ENCODE measurements around the gene ABCA8. TPM values are rescaled to one million over a fixed set of nuclear protein-coding genes. Genes with fewer than 3 reads are reported as not detected.

Gene ABCA8
- total RNA-seq, 2 experiments from 2014 or later = not detected

DNA sequence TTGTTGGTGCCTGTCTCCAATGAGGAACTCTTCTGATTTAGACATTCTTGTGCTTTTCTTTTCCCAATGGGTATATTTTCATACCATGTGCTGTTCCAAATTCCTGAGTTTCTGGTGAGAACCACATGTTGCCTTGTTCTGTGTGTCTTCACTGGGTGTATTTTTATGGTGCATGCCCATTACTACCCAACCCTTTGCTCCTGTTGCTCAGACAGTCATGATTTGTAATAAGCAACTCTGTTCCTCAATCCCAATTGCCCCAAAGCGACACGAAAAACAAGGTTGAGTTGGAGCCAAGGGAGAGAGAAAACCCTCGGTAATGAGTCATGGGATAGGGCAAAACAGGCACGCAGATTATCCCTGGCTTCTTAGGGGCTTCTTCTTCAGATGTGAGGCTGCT lies 101.8 kb downstream of the ABCA8 start:
- CTCF ChIA-PET = no interaction called here
- Mint-ChIP-seq H3K4me1 (ENCODE audit: low read depth) (no peaks in the 10 kb centered on the region), H3K9me3 (ENCODE audit: insufficient read depth) (no peaks in the 10 kb centered on the region), H3K27ac (no peak overlapping the region), H3K4me3 (no peak overlapping the region), H3K36me3 (ENCODE audit: low read depth) (no peaks in the 10 kb centered on the region), H3K27me3 (ENCODE audit: low read depth) (no peaks in the 10 kb centered on the region)
- POLR2A ChIA-PET = no interaction called here
- ATAC-seq (no peak), DNase-seq (no peak)

DNA sequence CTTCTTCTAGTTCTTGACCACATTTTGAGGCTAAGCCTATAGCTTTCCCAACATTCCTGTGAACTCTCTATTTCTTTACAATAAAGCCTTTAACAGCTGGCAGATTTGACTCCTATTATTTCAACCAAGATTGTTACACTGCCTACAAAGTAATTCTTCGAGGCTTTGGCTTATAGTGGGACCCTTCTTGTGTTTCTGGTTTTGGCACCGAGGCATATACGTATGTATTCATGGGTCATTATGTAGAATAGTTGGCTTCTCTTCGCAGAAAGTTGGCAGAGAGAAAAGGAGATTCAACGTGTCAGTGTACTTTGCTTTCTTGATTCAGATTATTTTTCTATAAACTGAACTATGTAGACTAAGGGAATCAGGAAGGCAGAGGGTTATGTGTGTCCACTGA lies 102.2 kb downstream of the ABCA8 start:
- Mint-ChIP-seq H3K4me1 (ENCODE audit: low read depth) (no peaks in the 10 kb centered on the region), H3K4me3 (no peak overlapping the region), H3K27me3 (ENCODE audit: low read depth) (no peaks in the 10 kb centered on the region), H3K27ac (no peak overlapping the region), H3K9me3 (ENCODE audit: insufficient read depth) (no peaks in the 10 kb centered on the region), H3K36me3 (ENCODE audit: low read depth) (no peaks in the 10 kb centered on the region)
- ATAC-seq = no peak
- CTCF ChIA-PET = no interaction called here
- no peak for DNase-seq
- POLR2A ChIA-PET = no interaction called here

DNA sequence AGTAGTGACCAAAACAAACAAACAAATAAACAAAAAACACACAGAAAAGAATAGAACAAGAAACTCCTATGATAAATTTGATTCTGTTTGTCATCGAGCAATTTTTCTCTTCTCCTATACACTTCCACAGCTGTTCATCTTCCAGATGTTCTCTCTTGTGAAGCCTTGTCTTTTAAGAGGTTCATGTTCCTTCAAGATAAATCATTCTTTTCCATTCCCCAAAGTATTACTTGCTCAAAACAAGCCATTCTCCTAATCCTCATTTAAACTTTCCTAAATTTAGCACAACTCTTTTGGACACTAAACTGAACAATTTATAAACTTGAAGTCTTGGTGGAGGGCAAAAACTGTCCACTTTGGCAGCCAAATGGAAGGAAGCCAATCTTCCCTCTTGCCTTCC lies 103.3 kb downstream of the ABCA8 start:
- Mint-ChIP-seq H3K4me1 (ENCODE audit: low read depth) (no peaks in the 10 kb centered on the region), H3K36me3 (ENCODE audit: low read depth) (no peaks in the 10 kb centered on the region), H3K9me3 (ENCODE audit: insufficient read depth) (no peaks in the 10 kb centered on the region), H3K27ac (no peak overlapping the region), H3K4me3 (no peak overlapping the region), H3K27me3 (ENCODE audit: low read depth) (no peaks in the 10 kb centered on the region)
- ChIA-PET POLR2A (no interaction called here), CTCF (no interaction called here)
- no peak for ATAC-seq
- DNase-seq = no peak

DNA sequence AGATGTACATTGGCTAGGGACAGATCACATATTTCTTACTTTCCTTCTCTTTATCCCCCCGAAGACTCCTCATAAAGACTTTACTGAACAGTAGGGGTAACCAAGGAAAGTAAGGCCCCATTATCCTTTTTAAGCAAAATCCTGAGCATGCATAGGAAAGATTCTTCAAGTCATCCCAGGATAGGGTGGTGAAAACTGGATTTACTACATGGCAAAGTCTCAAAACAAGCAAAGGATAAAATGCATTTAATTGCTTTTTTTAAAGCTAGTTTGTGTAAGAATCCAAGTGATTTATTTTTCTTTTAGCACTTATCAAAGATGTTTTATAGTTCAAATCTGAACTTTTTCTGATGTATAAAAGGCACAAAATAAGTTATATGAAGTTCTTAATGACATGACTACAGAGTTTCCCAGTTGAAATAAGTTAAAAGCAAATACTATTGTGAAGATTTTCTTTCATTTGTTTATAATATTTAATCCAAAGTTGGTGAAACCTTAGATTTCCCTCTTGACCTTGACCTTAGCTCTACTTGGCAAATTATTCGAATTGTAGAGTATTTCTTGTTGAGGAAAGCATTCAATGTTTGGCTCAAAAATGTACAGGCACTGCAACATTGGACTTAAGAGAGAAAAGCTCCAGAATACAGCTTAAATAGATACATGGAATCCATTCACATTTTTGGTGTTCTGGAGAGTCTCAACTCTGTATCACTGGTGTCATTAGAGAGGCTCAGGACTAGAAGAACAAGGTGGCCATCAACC lies 104.3 kb downstream of the ABCA8 start:
- ATAC-seq (no peak), DNase-seq (no peak)
- Mint-ChIP-seq H3K4me3 (no peak overlapping the region), H3K36me3 (ENCODE audit: low read depth) (no peaks in the 10 kb centered on the region), H3K27ac (no peak overlapping the region), H3K9me3 (ENCODE audit: insufficient read depth) (no peaks in the 10 kb centered on the region), H3K4me1 (ENCODE audit: low read depth) (no peaks in the 10 kb centered on the region), H3K27me3 (ENCODE audit: low read depth) (no peaks in the 10 kb centered on the region)
- ChIA-PET POLR2A (no interaction called here), CTCF (no interaction called here)

DNA sequence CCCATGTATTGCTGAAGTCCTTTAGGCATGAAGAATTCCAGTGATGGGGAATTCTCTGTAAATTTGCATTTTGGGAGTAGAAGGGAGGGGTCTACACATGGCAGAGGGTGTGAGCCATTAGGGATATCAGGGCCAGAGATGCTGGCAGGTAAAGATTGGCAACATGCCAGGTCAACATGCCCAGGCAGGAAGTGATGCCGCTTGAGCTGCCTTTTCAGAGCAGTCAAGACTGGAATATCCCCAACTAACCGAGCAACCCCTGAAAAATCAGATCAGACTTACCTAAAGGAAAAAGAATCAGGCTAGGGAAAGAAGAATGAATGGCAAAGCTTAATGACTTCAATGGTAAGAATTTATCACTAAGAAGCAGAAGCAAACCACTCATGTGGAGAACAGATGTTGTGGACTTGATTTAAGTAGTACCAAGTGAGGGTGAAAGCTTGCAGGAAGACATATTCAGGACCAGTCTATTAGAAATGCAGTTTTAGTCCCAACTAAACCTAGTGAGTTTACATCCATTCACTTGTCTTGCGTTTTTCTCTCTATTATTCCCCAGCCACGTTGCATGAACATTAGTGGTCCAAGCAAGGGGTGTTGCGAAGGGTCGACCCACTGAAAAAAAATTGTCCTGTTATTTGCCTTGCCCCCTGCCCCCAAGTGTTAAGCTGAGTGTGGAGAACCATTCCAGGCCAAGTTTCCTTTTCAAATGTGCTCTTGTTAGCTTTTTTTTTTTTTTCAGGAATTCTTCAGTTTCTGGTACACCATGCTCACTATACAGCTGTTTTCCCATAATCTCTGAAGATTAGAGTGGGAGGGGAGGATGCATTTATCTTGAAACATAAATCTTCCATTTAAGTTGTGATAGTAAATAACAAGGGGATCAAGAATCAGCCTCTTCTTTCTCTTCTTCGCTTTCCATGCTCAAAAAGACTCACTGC lies 105.2 kb downstream of the ABCA8 start:
- no peak for ATAC-seq
- ChIA-PET CTCF (no interaction called here), POLR2A (no interaction called here)
- H3K9me3 Mint-ChIP-seq (ENCODE audit: insufficient read depth) = no peaks in the 10 kb centered on the region
- H3K36me3 Mint-ChIP-seq (ENCODE audit: low read depth) = no peaks in the 10 kb centered on the region
- no peak for DNase-seq
- no peaks in the 10 kb centered on the region for H3K27me3 Mint-ChIP-seq (ENCODE audit: low read depth)
- H3K27ac Mint-ChIP-seq = no peak overlapping the region
- no peak overlapping the region for H3K4me3 Mint-ChIP-seq
- H3K4me1 Mint-ChIP-seq (ENCODE audit: low read depth) = no peaks in the 10 kb centered on the region

DNA sequence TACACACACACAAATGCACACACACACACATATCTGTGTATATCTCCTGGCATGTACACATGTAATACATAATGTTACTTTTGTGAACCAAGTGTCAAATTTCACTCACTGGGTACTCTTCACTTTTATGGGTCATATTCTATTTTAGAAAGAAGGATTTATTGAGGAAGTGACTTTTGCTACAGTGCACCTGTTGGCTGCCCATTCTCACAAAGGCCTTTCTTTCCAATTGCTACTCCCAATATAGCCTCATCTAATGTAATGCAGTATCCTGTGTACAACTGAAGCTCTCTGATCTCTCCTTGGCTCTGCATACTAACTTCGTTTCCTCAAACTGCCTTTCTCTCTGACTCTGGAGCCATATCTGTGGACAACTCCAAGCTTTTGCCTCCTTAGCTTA lies 107.5 kb downstream of the ABCA8 start:
- POLR2A ChIA-PET = no interaction called here
- H3K27ac Mint-ChIP-seq = no peak overlapping the region
- DNase-seq (no peak), ATAC-seq (no peak)
- no peaks in the 10 kb centered on the region for H3K36me3 Mint-ChIP-seq (ENCODE audit: low read depth)
- peaks cover 2% of the 10 kb centered on the region for H3K27me3 Mint-ChIP-seq (ENCODE audit: low read depth)
- CTCF ChIA-PET = no interaction called here
- H3K4me1 Mint-ChIP-seq (ENCODE audit: low read depth) = no peaks in the 10 kb centered on the region
- H3K4me3 Mint-ChIP-seq = no peak overlapping the region
- no peaks in the 10 kb centered on the region for H3K9me3 Mint-ChIP-seq (ENCODE audit: insufficient read depth)

GRCh38 chr17:68843522-68843921 lies 111.7 kb downstream of the ABCA8 start:
- Mint-ChIP-seq H3K36me3 (ENCODE audit: low read depth) (no peaks in the 10 kb centered on the region), H3K4me1 (ENCODE audit: low read depth) (no peaks in the 10 kb centered on the region), H3K27me3 (ENCODE audit: low read depth) (peaks cover 2% of the 10 kb centered on the region), H3K4me3 (no peak overlapping the region), H3K9me3 (ENCODE audit: insufficient read depth) (no peaks in the 10 kb centered on the region), H3K27ac (no peak overlapping the region)
- DNase-seq (no peak), ATAC-seq (no peak)
- POLR2A ChIA-PET = no interaction called here
- CTCF ChIA-PET = no interaction called here

DNA sequence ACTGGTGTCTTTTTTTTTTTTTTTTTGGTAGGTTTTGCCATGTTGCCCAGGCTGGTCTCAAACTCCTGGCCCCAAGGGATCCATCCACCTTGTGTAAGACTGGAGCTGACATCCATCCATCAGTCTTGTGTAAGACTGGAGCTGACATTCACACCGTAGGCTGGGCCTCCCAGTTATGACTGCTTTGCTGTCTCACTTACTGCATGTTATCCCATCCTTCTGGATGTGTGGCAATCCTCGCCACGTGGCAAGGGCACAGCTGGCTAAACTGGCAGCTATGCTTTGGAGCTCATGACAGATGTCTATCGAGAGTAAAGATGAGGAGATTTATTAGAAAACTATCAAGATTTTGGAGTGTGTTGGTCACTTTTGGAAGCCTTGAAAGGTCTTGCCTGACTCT lies 115.1 kb downstream of the ABCA8 start:
- H3K27me3 Mint-ChIP-seq (ENCODE audit: low read depth) = peaks cover 2% of the 10 kb centered on the region
- ChIA-PET POLR2A (no interaction called here), CTCF (no interaction called here)
- no peaks in the 10 kb centered on the region for H3K36me3 Mint-ChIP-seq (ENCODE audit: low read depth)
- no peaks in the 10 kb centered on the region for H3K4me1 Mint-ChIP-seq (ENCODE audit: low read depth)
- ATAC-seq (no peak), DNase-seq (no peak)
- H3K9me3 Mint-ChIP-seq (ENCODE audit: insufficient read depth) = no peaks in the 10 kb centered on the region
- no peak overlapping the region for H3K27ac Mint-ChIP-seq
- H3K4me3 Mint-ChIP-seq = no peak overlapping the region

DNA sequence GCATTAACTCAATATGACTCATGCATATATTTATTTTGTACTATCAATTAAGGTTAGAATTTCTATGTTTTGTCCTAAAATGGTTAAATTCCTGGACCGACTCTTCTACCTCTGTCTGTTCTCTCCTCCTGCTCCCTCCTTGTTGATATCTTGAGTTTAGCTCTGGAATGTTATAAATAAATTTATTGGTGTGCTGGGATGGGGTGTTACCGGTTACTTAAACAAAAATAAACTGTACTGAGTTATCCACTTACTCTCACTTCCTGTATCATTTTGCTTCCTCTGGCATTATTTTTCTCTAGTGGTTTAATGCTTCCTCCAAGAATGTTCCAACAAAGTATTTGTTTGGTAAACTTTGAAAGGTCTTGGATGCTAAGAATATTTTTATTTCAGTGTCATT lies 120.1 kb downstream of the ABCA8 start:
- Mint-ChIP-seq H3K27me3 (ENCODE audit: low read depth) (no peaks in the 10 kb centered on the region), H3K4me3 (no peak overlapping the region), H3K4me1 (ENCODE audit: low read depth) (no peaks in the 10 kb centered on the region), H3K9me3 (ENCODE audit: insufficient read depth) (no peaks in the 10 kb centered on the region), H3K27ac (no peak overlapping the region), H3K36me3 (ENCODE audit: low read depth) (no peaks in the 10 kb centered on the region)
- ChIA-PET CTCF (no interaction called here), POLR2A (no interaction called here)
- no peak for DNase-seq
- no peak for ATAC-seq

DNA sequence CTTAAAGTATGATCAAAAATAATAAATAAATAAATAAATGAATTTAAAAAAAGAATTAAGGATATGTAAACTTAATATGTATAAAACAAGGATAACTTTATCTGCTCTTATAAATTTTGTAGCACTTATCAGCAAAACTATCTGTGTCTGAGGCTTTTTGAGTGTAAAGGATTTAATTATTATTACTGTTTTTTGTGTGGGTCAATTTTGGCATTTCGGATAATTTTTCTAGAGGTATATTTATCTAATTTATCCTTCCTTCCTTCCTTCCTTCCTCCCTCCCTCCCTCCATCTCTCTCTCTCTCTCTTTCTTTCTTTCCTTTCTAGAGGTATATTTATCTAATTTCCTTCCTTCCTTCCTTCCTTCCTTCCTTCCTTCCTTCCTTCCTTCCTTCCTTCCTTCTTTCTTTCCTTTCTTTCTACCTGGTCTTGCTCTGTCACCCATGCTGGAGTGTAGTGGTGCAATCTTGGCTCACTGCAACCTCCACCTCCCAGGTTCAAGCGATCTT lies 120.8 kb downstream of the ABCA8 start:
- ATAC-seq (no peak), DNase-seq (no peak)
- no peaks in the 10 kb centered on the region for H3K9me3 Mint-ChIP-seq (ENCODE audit: insufficient read depth)
- ChIA-PET POLR2A (no interaction called here), CTCF (no interaction called here)
- no peaks in the 10 kb centered on the region for H3K27me3 Mint-ChIP-seq (ENCODE audit: low read depth)
- no peaks in the 10 kb centered on the region for H3K36me3 Mint-ChIP-seq (ENCODE audit: low read depth)
- H3K27ac Mint-ChIP-seq = no peak overlapping the region
- H3K4me3 Mint-ChIP-seq = no peak overlapping the region
- no peaks in the 10 kb centered on the region for H3K4me1 Mint-ChIP-seq (ENCODE audit: low read depth)

- CTCF ChIA-PET = no interaction called here
- no peak overlapping the region for H3K27ac Mint-ChIP-seq
- H3K4me3 Mint-ChIP-seq = no peak overlapping the region
- H3K36me3 Mint-ChIP-seq (ENCODE audit: low read depth) = no peaks in the 10 kb centered on the region
- H3K27me3 Mint-ChIP-seq (ENCODE audit: low read depth) = no peaks in the 10 kb centered on the region
- H3K9me3 Mint-ChIP-seq (ENCODE audit: insufficient read depth) = no peaks in the 10 kb centered on the region
- ATAC-seq = no peak
- DNase-seq = no peak
- H3K4me1 Mint-ChIP-seq (ENCODE audit: low read depth) = no peaks in the 10 kb centered on the region
- POLR2A ChIA-PET = no interaction called here
Measured at GRCh38 chr17:68832109-68832802, 122.9 kb downstream of the ABCA8 start.

DNA sequence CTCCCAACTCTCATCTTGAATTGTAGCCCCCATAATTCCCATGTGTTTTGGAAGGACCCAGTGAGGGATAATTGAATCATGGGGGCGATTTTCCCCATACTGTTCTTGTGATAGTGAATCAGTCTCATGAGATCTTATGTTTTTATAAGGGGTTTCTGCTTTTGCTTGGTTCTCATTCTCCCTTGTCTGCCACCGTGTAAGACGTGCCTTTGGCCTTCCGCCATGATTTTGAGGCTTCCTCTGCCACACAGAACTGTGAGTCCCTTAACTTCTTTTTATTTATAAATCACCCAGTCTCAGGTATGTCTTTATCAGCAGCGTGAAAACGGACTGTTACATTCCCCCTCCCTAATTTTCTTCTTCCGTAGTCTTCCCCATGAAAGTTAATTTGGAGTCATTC lies 124.0 kb downstream of the ABCA8 start:
- H3K27ac Mint-ChIP-seq = no peak overlapping the region
- no peak for DNase-seq
- no peaks in the 10 kb centered on the region for H3K4me1 Mint-ChIP-seq (ENCODE audit: low read depth)
- no peak for ATAC-seq
- no peaks in the 10 kb centered on the region for H3K27me3 Mint-ChIP-seq (ENCODE audit: low read depth)
- H3K36me3 Mint-ChIP-seq (ENCODE audit: low read depth) = no peaks in the 10 kb centered on the region
- H3K9me3 Mint-ChIP-seq (ENCODE audit: insufficient read depth) = no peaks in the 10 kb centered on the region
- ChIA-PET POLR2A (no interaction called here), CTCF (no interaction called here)
- no peak overlapping the region for H3K4me3 Mint-ChIP-seq
